Renal cortex interstitium (tissue), 11 donors: ENCODE measurements around the gene SMARCAL1. TPM values are rescaled to one million over a fixed set of nuclear protein-coding genes. Genes with fewer than 3 reads are reported as not detected.
A peak's percentile ranks its signal among the peaks of the same experiment; 100 is the strongest.

ENCODE experiments used
- DNase-seq, 11 donors: peaks; one replicate each; pipeline ENCODE4 v3.0.0-alpha.2; 2013; ENCODE audit warnings: low read depth in 9 of 11, low spot score in 4 of 11; ENCODE audit errors: extremely low read depth in 1 of 11
- polyA plus RNA-seq, 3 donors: library from polyadenylated mRNA; unstranded; fragments of 120-200 nt; gene quantifications; one replicate each; pipeline ENCODE4 v1.2.1, GENCODE V29; 2013; ENCODE audit not compliant: insufficient read length in 3 of 3

The SMARCAL1 gene
- polyA plus RNA-seq, 3 donors, result 26.9 to 31.6 (median 29.4) TPM

DNA sequence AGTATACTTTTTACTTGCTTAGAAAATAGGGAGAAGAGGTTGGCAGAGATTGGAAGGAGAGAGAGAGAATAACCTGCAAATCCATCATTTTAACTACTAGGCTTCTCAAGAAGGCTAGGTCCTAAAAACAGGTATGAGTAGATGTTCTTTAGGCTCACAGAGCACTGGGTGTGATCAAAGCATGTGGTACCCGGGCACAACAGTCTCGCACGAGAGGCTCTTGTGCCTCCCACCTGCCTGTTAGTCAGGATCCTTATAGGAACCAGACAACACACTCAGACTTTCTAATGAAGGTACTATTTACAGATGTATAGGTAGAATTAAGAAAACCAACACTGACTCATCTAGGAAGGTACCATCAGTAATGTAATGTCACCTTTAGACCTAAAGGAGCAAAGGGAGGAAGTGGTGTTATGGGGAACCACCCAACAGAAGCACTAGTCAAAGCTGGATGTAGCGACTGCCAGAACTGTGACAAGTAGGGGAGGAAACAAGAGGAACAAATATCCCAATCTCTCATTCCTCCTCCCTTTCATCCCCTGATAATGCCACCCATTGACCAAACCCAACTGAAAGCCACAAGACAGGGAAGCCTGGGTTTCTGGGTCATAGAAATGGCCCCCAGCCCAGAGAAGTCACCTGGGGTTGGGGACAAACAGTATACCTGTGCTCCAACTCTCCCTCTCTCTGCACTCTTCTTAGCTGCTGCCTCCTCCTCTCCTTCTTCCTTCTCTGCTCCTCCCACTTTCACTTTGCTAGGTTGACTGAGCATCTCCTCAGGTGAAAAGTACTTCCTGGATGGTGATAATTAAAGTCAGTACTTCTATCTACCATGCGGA lies 24.0 kb upstream of the SMARCAL1 start:
- no peak for DNase-seq

DNA sequence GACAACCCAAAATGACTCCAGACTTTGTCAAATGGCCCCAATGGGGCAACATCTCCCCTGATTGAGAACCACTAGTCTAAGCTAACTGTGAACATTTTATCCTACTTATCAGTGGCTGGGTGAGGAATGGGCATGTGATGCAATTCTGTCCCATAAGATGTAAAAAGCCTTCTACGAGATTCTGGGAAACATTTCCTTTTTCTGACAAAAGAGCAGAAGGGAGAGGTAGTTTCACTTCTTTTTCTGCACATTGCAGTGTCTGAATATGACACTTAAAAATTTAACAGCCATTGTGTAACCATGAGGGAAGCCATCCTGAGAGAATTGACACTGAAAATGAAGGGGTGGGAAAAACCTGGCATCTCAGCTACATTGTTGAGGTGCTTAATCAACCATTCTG lies 22.7 kb upstream of the SMARCAL1 start:
- no peak for DNase-seq

DNA sequence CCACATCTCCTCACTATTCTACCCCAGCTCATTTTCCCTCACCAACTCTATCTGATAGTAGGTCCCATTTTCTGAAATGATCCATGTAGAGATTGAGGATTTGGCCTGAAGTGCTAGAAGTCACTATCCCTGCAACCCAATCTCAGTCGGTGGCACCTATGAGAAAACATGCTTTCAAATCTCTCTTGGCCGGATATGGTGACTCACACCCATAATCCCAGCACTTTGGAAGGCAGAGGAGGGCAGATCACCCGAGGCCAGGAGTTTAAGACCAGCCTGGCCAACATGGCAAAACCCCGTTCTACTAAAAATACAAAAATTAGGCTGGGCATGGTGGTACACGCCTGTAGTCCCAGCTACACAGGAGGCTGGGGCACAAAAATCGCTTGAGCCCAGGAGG lies 20.9 kb upstream of the SMARCAL1 start:
- no peak for DNase-seq

DNA sequence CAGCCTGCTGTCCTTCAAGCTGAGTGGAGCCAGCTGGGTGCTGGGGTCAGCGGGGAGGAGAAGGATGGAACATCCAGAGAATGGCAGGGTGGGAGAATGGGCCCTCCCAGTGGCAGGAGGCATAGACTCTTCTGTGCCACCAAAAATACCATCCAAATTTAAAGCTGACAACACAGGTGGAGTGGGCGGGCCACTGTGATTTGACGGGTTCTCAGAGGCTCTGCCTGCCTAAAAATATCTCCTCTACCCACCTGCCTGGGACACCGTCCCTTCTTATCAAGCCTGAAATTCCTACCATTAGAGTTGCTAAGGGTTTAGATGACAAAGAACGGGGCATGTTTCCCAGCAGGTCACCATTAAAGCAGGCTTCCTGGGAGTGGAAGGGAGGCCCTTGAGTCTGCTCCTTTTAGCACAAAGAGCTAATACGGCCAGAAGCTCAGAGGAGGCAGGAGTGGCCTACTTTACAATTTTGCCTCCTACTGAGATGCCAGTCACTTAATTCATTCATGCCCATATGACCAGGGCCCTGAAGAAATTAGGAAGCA lies 20.2 kb upstream of the SMARCAL1 start:
- DNase-seq, result no peak

DNA sequence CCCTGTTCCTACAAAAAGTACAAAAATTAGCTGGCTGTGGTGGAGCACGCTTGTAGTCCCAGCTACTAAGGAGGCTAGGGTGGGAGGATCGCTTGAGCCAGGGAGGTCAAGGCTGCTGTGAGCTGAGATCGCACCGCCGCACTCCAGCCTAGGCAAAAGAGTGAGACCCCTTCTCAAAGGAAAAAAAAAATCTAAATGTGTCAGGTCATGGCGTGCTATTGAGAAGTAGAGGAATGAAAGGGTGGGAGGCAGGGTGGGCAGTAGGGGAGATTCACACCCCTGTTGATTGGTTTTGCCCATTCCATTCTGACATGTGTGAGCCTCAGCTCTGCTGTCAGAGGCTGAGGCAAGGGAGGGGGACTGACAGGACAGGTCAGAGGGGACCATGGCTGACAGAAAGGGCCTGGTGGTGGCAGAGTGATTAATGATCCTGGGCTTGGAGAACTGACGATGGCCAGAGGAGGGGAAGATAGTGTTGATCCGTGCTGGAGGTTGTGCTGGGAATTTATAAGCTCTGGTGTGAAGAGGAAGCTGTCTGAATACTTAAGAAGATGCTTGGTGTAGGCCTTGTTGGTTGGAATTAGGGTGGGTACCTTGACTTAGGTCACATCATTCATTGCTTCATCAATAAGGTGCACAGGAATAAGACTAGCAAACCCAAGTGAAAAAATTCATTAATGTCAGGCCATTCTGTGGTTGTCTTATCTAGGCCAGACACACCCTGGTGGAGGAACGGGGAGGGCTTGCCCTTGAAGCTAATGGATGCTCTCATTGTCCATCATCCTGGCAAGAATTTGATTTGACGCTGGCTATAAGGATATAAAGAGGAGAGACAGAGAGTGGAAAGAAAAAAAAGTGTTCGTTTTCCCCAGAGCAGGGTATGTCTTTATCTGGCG lies 19.1 kb upstream of the SMARCAL1 start:
- DNase-seq, result no peak

DNA sequence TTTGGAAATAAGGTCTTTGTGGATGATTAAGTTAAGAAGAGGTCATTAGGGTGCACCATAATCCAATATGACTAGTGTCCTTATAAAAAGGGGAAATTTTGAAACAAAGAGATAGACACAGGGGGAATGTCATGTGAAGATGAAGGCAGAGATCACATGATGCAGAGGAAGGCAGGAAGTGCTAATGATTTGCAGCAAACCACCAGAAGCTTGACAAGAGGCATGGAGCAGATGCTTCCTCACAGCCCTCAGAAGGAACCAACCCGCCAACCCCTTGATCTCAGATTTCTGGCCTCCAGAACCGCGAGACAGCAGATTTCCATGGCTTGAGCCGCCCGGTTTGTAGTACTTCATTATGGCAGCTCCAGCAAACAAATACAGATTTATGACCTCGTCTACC lies 17.4 kb upstream of the SMARCAL1 start:
- DNase-seq, result no peak

DNA sequence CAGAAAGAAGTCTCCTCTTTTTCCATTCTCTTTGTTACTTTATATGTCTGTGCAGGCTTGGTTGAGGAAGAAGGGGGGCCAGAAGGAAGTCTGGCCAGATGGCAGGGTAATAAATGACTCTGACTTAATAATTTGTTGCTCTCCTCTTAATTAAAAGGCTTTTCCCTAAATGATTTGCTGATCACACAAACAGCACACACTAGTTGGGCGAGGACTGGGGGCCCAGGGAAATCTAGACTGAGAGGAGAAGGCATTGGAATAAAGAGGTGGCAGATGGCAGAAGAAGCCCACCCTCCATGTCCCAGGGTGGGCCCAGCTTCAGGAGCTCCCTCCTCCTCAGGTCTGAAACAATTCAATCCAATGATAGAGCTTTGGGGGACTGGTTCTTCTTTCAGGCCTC lies 12.7 kb upstream of the SMARCAL1 start:
- DNase-seq, result peak in 4 of 11 donors; percentile 9 to 23 (median 12)

DNA sequence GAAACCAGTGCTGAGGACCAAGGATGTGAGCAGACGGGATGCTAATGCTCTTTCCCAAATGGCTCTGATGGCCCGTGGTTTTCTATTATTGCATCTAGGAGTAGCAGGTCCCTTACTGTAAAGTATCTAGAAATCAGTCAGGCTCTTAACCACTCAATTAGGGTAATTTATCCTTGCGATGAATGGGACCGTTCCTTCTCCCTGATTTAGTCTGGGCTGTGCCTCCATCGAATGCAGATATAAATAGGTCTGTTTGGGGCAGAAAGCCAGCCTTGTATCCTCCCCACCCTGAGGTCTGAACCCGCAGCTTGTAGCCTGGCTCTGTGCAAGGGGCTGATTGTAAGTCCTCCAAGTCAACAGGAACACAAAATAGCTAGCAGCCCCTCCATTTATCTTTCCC lies 9.5 kb upstream of the SMARCAL1 start:
- no peak for DNase-seq

DNA sequence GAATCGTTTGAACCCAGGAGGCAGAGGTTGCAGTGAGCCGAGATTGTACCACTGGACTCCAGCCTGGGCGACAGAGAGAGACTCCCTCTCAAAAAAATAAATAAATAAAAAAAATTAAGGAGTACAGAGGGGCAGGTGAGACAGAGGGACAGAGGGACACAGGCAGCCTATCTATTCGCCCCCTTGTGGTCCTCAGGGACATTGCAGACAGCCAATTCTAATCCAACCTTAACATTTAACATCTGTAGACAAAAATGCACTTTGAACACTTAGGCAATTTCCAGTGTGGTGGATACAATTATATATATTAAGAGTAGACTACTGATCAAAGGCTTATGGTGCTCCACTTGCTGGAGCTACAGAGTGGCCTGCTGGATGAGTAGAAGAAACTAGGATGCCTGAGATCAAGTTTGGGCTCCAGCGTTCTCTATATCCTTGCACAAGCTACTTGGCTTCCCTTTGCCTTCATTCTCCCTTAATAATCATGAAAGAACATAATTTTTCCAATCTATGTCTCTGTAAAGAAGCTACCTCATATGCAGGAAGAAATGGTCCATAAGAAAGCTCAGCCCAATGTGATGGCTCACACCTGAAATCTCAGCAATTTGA lies 8.2 kb upstream of the SMARCAL1 start:
- peak in 2 of 11 donors; percentile 10 to 14 for DNase-seq

DNA sequence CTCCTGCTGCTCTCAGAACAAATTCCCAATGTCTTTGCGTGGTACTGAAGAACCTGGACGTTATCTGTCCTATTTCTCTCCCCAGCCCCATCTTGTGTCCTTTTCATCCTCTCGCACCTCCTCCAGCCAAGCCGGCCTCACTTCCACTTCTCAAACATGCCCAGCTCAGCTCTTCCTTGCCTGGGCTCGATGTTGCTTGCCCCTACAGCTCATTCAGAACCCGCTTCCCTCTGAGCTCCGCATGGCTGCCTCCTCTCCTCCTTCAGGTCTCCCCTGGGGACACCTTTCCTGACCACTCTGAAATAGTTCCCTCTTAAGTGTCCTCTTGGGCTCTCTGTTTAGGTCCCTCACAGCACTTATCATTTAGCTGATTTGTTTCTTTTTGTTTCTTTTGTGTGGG lies 6.7 kb upstream of the SMARCAL1 start:
- DNase-seq, result no peak

DNA sequence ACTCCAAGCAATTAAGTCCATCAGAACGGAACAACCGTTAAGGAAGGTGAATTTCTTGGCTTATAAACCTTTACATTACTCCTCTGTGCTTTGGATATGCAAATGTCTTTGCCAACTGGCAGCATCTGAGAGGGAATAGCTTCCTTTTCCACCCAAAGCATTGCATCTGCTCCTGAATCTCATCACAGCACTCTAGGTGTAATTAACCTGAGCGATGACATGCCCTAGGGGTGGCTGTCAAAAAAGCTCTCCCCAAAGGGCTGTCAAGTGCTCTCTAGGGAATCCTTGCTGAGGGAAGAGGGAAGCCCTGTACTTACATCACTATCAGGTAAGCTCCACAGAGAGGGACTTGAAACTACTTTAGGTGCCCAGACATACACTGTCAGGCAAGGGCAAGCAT lies 5.5 kb upstream of the SMARCAL1 start:
- no peak for DNase-seq

DNA sequence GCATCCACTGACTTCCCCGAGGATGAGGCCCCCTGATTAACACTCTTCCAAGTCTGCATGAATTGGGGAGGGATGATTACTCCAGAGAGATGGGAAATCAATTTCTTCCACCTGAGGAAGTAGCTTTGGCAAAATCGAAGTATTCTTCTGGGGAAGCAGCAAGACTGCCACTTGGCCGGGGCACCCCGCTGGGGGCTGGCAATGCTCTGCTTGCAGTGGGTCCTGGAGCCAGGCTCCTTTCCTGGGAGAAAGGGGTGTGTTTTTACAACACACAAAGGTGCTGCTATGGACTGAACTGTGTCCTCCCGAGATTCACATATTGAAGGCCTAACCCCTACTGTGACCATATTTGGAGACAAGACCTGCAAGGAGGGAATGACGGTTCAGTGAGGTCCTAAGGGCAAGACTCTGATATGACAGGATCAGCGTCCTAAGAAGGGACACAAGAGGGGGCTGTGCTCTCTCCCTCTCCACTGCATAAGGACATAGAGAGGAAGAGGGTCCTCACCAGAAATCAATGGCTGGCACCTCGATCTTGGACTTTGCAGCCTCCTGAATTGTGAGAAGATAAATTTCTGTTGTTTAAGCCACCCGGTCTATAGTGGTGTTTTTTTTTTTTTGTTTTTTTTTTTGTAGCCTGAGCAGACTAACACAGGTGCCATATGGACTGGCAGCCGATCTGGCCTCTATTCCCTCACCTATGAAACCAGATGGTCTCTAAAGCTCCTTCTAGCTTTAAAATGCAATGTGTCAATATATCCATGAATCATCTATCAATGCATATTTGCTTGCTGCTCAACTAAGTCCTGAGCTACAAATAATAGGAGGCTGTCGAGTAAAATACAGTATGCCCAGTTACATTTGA lies 3.6 kb upstream of the SMARCAL1 start:
- DNase-seq, result no peak

DNA sequence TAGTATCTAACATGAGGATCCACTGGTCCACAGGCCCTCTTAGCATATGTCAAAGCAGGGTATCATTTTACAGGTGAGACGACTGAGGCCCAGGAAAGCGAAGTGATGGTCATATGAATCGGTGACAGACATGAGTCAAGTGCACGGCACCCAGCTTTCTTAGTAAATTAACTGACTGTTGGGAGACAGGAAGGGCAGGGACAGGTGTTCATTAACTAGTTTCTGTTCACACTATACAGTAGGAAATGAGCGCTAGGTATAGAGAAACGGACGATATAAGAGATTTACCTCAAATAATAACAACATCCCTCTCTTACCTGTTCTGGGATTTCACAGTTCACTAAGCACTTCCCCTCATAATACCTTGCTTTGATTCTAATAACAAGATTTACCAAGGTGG lies 1.7 kb upstream of the SMARCAL1 start:
- no peak for DNase-seq

DNA sequence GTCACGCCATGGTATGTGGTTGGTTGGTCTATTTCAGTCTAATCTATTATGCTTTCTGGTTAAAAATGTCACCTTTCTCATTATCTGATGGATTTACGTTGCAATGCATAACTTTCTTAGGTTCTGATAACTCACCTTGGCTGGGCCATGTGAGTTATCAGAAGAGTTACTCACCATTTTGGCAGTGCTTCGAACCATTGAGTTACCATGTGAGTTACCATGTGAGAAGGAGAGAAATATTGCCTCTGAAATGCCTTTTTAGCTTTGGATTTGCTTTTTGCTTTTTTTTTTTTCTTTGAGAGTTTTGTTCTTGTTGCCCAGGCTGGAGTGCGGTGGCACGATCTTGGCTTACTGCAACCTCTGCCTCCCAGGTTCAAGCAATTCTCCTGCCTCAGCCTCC lies 1.6 kb downstream of the SMARCAL1 start:
- DNase-seq, result no peak

DNA sequence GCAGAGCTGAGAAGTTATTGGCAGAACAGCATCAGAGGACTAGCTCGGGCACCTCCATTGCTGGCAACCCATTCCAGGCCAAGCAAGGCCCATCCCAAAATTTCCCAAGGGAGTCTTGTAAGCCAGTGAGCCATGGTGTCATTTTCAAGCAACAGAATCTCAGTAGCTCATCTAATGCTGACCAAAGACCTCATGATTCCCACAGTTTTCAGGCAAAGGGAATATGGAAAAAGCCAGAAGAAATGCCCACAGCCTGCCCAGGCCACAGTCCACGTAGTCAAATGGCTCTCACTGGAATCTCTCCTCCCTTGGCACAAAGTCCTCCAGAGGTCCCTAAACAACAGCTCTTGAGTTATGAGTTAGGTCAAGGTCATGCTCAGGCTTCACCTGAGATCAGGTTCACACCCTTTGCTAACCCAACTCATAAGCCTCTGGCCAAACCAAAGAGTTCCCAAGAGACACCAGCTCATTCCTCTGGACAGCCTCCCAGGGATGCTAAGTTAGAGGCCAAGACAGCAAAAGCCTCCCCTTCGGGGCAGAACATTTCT lies 2.6 kb downstream of the SMARCAL1 start:
- no peak for DNase-seq

DNA sequence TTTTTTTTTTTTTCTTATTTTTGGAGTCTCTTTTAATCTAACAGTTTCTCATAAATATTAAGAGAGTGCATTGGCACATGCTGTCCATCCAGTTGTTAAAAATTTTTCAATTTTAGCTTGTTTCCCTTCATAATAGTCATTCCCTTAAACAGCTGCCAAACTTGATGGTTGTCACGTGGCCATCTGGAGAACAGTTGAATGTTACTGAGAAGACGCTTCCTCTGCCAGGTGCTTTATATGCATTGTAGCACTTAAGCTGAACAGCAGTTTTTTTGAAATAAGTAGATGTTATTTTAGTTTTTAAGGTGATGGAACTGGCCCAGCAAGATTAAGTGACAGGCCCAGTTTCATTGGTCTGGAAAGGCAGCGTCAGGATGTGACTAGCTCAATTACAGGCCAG lies 3.3 kb downstream of the SMARCAL1 start:
- DNase-seq, result no peak

DNA sequence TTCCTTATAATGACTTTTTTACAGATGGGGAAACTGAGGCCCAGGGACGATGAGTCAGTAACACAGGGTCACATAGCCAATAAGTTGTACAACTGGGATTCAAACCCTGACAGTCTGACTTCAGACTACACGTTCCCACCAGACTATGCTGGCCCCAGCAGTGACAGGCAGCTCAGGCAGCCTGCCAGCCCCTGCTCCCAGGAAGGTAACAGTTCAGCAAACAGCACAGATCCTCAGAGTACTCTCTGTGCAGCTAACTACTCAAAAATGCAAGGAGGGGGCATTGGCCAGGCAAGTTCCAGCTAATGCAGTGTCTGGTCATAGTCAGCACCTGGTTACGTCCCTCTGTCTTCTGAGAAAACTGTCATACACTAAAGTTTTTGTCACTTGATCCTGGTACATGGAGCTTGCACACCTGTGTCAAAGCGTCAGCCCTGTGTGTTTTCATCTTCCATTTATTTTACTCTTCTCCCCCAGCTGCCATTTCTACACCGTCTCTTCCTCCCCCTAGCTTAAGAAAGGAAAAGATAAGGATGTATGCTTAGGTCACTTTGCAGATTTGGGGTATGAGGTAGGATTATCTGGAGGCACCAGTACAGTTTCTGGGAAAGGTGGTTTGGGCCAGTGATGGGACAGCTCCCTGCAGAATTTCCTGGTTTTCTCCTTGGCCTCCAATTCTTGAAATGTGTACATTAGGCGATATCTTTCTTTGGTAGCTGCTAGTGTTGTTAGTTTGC lies 4.5 kb downstream of the SMARCAL1 start:
- DNase-seq, result no peak

DNA sequence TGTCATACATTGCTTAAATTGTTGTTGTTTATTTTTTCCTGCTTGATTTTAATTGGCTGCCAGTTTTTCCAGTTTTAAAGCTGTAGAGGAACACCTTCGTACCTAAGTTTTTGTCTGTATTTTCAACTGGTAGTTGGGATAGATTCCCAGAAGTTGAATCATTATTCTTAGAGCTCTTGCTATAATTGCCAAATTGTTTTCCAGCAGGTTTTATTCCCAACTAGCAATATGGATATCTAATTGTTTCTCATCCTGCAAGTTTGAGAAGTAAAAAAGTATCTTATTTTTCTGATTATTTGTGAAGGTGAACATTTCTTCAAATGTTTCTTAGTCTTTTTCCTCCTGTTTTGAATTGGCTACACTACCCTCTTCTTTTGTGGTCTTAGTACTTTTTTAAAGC lies 6.7 kb downstream of the SMARCAL1 start:
- no peak for DNase-seq
